HEK293 (cell line): ENCODE results near the gene PKD2L1.

Experiments
- CTCF ChIA-PET: fragments of 350-600 bp; formaldehyde crosslinking; extraction: SDS; loops from one replicate; lab custom pipeline; 2021; ENCODE audit warnings: antibody characterized with exemption; lab: Yijun Ruan, JAX
- POLR2A ChIA-PET: fragments of 300-600 bp; formaldehyde crosslinking; extraction: SDS; loops from one replicate; lab custom pipeline; 2020; ENCODE audit warnings: antibody characterized with exemption, inconsistent platforms; lab: Yijun Ruan, JAX
- H3K27ac ChIP-seq: fragments of 200-500 bp; sonication (Bioruptor generic); 2 replicates; pipeline ENCODE4 v1.5.1; 2014; ENCODE audit warnings: low read depth, low read length, control low read depth, inconsistent platforms; ENCODE audit errors: extremely low read depth
- H3K36me3 ChIP-seq, 2 experiments: fragments of 200-500 bp in 1 of 2; sonication (Bioruptor generic) in 1 of 2; 1 replicate in 1 of 2; 2 replicates in 1 of 2; pipeline ENCODE4 v1.5.1; 2014 to 2017; ENCODE audit warnings: inconsistent platforms in 2 of 2, low read length in 2 of 2; ENCODE audit not compliant: control insufficient read depth in 2 of 2, insufficient read depth in 1 of 2
- H3K4me1 ChIP-seq: fragments of 200-500 bp; sonication (Bioruptor generic); 2 replicates; pipeline ENCODE4 v1.5.1; 2014; ENCODE audit warnings: mild to moderate bottlenecking, low read length, inconsistent platforms; ENCODE audit not compliant: control insufficient read depth, insufficient read depth
- H3K4me3 ChIP-seq: 2 replicates; pipeline ENCODE4 v1.5.1; 2011; ENCODE audit warnings: low read depth, mild to moderate bottlenecking, control low read depth, low read length, moderate library complexity
- H3K9me3 ChIP-seq: fragments of 200-500 bp; sonication (Bioruptor generic); 2 replicates; pipeline ENCODE4 v1.5.1; 2014; ENCODE audit warnings: low read depth, low read length, inconsistent platforms; ENCODE audit not compliant: control insufficient read depth, insufficient read depth
- REPIN1 ChIP-seq: fragments of 450-650 bp; formaldehyde crosslinking; IDR thresholded peaks from 2 replicates; pipeline ENCODE4 v1.5.1; 2017; ENCODE audit warnings: missing biosample characterization, missing genetic modification characterization, low read depth
- WT1 ChIP-seq: fragments of 450-650 bp; formaldehyde crosslinking; IDR thresholded peaks from 2 replicates; pipeline ENCODE4 v1.5.1; 2016; ENCODE audit warnings: missing biosample characterization, missing genetic modification characterization
- ZNF138 ChIP-seq: fragments of 450-650 bp; formaldehyde crosslinking; IDR thresholded peaks from 2 replicates; pipeline ENCODE4 v1.5.1; 2016; ENCODE audit warnings: missing biosample characterization, missing genetic modification characterization, borderline replicate concordance
- ZNF311 ChIP-seq: fragments of 450-650 bp; formaldehyde crosslinking; IDR thresholded peaks from 2 replicates; pipeline ENCODE4 v1.5.1; 2017; ENCODE audit warnings: missing biosample characterization, missing genetic modification characterization, borderline replicate concordance
- ZNF558 ChIP-seq: fragments of 450-650 bp; formaldehyde crosslinking; IDR thresholded peaks from 2 replicates; pipeline ENCODE4 v1.5.1; 2016; ENCODE audit warnings: missing biosample characterization, missing genetic modification characterization
- ZNF677 ChIP-seq: fragments of 450-650 bp; IDR thresholded peaks from 2 replicates; pipeline ENCODE4 v1.5.0; 2018; ENCODE audit warnings: missing biosample characterization, mild to moderate bottlenecking, missing genetic modification characterization, moderate library complexity
- TF ChIP-seq, protein P1 (sequence below): fragments of 450-650 bp; formaldehyde crosslinking; IDR thresholded peaks from 2 replicates; pipeline ENCODE4 v1.5.1; 2017; ENCODE audit warnings: missing biosample characterization, missing genetic modification characterization
- TF ChIP-seq, protein P2 (sequence below): fragments of 450-650 bp; formaldehyde crosslinking; IDR thresholded peaks from 2 replicates; pipeline ENCODE4 v1.5.1; 2016; ENCODE audit warnings: missing biosample characterization, missing genetic modification characterization
- TF ChIP-seq, protein P3 (sequence below): fragments of 450-650 bp; formaldehyde crosslinking; IDR thresholded peaks from 2 replicates; pipeline ENCODE4 v1.5.1; 2017; ENCODE audit warnings: missing biosample characterization, mild to moderate bottlenecking, missing genetic modification characterization, moderate library complexity

The PKD2L1 gene

DNA sequence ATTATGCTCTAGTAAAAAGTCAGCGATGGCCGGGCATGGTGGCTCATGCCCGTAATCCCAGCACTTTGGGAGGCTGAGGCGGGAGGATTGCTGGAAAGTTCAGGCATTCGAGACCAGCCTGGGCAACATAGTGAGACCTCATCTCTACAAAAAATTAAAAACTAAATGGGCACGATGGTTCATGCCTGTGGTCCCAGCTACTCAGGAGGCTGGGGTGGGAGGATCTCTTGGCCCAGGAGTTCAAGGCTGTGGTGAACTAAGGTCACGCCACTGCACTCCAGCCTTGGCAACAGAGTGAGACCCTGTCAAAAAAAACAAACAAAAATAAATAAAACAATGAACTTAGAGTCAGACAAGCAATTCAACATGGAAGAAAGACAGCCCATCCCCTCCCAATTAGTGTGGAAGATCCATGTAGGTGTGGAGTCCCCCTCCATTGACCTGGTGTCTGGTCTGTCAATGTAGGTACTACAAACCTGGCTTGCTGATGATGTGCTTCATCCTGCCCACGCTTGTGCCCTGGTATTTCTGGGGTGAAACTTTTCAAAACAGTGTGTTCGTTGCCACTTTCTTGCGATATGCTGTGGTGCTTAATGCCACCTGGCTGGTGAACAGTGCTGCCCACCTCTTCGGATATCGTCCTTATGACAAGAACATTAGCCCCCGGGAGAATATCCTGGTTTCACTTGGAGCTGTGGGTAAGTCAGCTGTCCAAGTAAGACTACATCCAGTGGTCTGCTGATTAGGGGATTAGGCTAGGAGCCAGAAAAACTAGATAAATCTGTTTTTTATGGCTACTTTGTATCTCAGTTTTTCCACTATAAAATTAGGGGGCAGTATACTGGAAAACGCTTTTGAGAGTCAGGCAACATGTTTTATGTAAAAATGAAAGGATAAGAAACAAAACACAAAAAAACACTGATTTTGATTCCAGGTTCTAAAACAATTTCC, 26.3 kb upstream of the PKD2L1 start:
- H3K9me3 ChIP-seq = no peaks in the 10 kb centered on the region
- CTCF ChIA-PET = no interaction called here
- 0 out of 2 replicates have a peak overlapping the region, but pooled peaks have one; percentile 34 for H3K27ac ChIP-seq
- peaks cover 5% of the 10 kb centered on the region for H3K4me1 ChIP-seq
- no peak for TF ChIP-seq REPIN1 (tag by site-specific recombination)
- TF ChIP-seq, protein P1, sequence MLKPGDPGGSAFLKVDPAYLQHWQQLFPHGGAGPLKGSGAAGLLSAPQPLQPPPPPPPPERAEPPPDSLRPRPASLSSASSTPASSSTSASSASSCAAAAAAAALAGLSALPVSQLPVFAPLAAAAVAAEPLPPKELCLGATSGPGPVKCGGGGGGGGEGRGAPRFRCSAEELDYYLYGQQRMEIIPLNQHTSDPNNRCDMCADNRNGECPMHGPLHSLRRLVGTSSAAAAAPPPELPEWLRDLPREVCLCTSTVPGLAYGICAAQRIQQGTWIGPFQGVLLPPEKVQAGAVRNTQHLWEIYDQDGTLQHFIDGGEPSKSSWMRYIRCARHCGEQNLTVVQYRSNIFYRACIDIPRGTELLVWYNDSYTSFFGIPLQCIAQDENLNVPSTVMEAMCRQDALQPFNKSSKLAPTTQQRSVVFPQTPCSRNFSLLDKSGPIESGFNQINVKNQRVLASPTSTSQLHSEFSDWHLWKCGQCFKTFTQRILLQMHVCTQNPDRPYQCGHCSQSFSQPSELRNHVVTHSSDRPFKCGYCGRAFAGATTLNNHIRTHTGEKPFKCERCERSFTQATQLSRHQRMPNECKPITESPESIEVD (tag by site-specific recombination) = peak; percentile 54; the same call in 1 of the 2 replicates
- H3K36me3 ChIP-seq = peaks cover 89 to 91% of the 10 kb centered on the region in 2 experiments
- no peak overlapping the region for H3K4me3 ChIP-seq
- POLR2A ChIA-PET = no interaction called here

DNA sequence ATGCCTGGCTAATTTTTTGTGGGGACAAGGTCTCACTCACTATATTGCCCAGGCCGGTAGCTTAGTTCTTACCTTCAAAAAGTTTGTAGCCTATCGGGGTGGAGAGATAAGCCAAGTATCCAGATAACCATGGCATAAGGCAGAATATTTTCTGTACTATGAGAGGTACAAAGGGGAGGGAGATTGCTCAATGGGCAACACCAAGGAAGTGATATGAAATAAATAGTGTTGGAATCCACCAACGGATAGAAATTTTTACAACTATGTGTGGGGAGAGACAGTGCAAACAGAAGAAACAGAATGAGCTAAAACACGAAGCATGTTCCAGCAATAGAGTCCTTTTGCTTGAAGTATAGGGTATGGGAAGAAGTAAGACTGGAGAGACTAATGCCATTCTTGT, 25.1 kb upstream of the PKD2L1 start:
- POLR2A ChIA-PET = interaction anchor here (2.3 kb wide), 1 partner anchor 10 kb away, joined by 6 read pairs; no protein-coding TSS in a partner anchor
- CTCF ChIA-PET = interaction anchor here (0.8 to 1.8 kb wide), 3 partner anchors 17 to 603 kb away, joined by 3 to 7 read pairs (median 3); no protein-coding TSS in a partner anchor
- peaks cover 11% of the 10 kb centered on the region for H3K4me1 ChIP-seq
- no peak overlapping the region for H3K27ac ChIP-seq
- H3K4me3 ChIP-seq = no peak overlapping the region
- no peaks in the 10 kb centered on the region for H3K9me3 ChIP-seq
- no peak for TF ChIP-seq ZNF138 (tag by site-specific recombination)
- TF ChIP-seq, protein P2, sequence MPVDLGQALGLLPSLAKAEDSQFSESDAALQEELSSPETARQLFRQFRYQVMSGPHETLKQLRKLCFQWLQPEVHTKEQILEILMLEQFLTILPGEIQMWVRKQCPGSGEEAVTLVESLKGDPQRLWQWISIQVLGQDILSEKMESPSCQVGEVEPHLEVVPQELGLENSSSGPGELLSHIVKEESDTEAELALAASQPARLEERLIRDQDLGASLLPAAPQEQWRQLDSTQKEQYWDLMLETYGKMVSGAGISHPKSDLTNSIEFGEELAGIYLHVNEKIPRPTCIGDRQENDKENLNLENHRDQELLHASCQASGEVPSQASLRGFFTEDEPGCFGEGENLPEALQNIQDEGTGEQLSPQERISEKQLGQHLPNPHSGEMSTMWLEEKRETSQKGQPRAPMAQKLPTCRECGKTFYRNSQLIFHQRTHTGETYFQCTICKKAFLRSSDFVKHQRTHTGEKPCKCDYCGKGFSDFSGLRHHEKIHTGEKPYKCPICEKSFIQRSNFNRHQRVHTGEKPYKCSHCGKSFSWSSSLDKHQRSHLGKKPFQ (tag by site-specific recombination) = no peak
- no peak for TF ChIP-seq WT1
- no peak for TF ChIP-seq ZNF677
- no peak for TF ChIP-seq ZNF558 (tag by site-specific recombination)
- peaks cover 83 to 91% of the 10 kb centered on the region in 2 experiments for H3K36me3 ChIP-seq

DNA sequence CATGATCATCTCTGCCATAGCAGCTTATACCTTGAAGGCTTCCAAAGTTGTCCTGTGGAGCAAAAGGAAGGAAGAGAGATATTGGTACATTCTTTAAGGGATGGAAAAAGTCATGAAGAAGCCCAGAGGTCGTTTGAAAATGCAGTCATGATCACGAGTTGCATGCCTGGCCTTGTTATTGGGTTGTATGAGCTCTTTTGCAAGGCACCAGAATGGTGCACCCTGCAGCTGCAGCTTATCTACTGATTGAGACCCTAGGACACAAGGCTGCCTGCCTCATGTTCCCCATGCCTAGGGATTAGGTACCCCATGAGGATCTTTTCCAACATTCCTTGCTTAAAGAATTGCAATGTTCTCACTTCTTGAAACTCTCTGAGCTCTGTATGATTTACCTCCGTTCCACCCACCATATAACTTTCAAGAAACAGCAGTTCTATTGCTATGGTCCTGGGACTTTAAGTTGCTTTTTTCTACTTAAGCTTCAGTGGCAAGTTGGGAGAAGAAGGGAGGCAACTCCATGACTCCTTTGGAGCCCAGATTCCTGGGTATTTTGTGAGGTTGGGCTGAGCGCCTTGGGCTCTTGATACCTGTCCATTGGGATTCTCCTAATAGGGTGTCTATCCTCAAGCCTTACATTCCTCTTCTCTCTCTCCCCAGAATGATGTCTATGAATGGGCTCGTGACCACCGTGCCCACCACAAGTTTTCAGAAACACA, 23.9 kb upstream of the PKD2L1 start:
- TF ChIP-seq, protein P3, sequence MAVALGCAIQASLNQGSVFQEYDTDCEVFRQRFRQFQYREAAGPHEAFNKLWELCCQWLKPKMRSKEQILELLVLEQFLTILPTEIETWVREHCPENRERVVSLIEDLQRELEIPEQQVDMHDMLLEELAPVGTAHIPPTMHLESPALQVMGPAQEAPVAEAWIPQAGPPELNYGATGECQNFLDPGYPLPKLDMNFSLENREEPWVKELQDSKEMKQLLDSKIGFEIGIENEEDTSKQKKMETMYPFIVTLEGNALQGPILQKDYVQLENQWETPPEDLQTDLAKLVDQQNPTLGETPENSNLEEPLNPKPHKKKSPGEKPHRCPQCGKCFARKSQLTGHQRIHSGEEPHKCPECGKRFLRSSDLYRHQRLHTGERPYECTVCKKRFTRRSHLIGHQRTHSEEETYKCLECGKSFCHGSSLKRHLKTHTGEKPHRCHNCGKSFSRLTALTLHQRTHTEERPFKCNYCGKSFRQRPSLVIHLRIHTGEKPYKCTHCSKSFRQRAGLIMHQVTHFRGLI (tag by site-specific recombination) = peak; percentile 90
- no peak for TF ChIP-seq ZNF311 (tag by site-specific recombination)
- H3K4me1 ChIP-seq = peaks cover 16% of the 10 kb centered on the region
- no peak overlapping the region for H3K27ac ChIP-seq
- H3K4me3 ChIP-seq = no peak overlapping the region
- ChIA-PET POLR2A (interaction anchor here (2.3 kb wide), 1 partner anchor 11 kb away, joined by 6 read pairs; no protein-coding TSS in a partner anchor), CTCF (interaction anchor here (0.8 to 1.8 kb wide), 3 partner anchors 11 to 602 kb away, joined by 3 to 7 read pairs (median 4); no protein-coding TSS in a partner anchor)
- H3K9me3 ChIP-seq = no peaks in the 10 kb centered on the region
- H3K36me3 ChIP-seq = peaks cover 75 to 91% of the 10 kb centered on the region in 2 experiments
